A549 (cell line): ENCODE data around the gene TMED7. TPM values are rescaled to one million over a fixed set of nuclear protein-coding genes. Genes with fewer than 3 reads are reported as not detected.

Experiments
- ATAC-seq, 2 experiments: fragments of 200-7000 bp in 1 of 2; fragments of >200 bp in 1 of 2; cut with Nextera tagmentation in 1 of 2; cut with Tn5 transposase in 1 of 2; 3 replicates each; pipeline versions ENCODE4 v1.8.0 to v1.9.1; 2018 to 2020; ENCODE audit warnings: mild to moderate bottlenecking in 1 of 2, moderate library complexity in 1 of 2
- CTCF ChIA-PET: fragments of 300-600 bp; sonication (Branson Sonifier 250); formaldehyde crosslinking; extraction: SDS; loops from one replicate; lab custom pipeline; 2021; ENCODE audit warnings: antibody characterized with exemption, inconsistent platforms; lab: Yijun Ruan, JAX
- POLR2A ChIA-PET: fragments of 350-600 bp; formaldehyde crosslinking; extraction: SDS; loops from one replicate; lab custom pipeline; 2021; ENCODE audit warnings: antibody characterized with exemption, inconsistent platforms; lab: Yijun Ruan, JAX
- DNase-seq, 2 experiments: peaks; one replicate each; pipeline versions ENCODE4 v3.0.0 to v3.0.0-alpha.2; 2011 to 2016; ENCODE audit warnings: low read depth in 1 of 2, low spot score in 1 of 2
- FAIRE-seq: peaks from 2 replicates; lab custom pipeline; 2011; peaks lifted over from hg19 to GRCh38; lab: Jason Lieb, UNC
- H3K27ac ChIP-seq, 2 experiments: fragments of >200 bp; sonication (Bioruptor Twin); formaldehyde crosslinking; 3 replicates each; pipeline ENCODE4 v1.5.1; 2016 to 2017
- H3K4me1 ChIP-seq: fragments of >200 bp; sonication (Bioruptor Twin); formaldehyde crosslinking; 3 replicates; pipeline ENCODE4 v1.6.1; 2016
- H3K4me2 ChIP-seq: fragments of >200 bp; sonication (Bioruptor Twin); formaldehyde crosslinking; 3 replicates; pipeline ENCODE4 v1.6.1; 2016
- H3K4me3 ChIP-seq: fragments of >200 bp; sonication (Bioruptor Twin); formaldehyde crosslinking; 3 replicates; pipeline ENCODE4 v1.5.1; 2016
- H3K9me3 ChIP-seq: fragments of >200 bp; sonication (Bioruptor Twin); formaldehyde crosslinking; 3 replicates; pipeline ENCODE4 v1.6.1; 2016
- CEBPB ChIP-seq, 2 experiments: fragments of >200 bp in 1 of 2; sonication (Bioruptor Twin) in 1 of 2; formaldehyde crosslinking in 1 of 2; IDR thresholded peaks; 2 replicates each; pipeline ENCODE4 v1.6.1; 2012 to 2016
- CHD4 ChIP-seq: fragments of 200-600 bp; sonication (generic); IDR thresholded peaks from 2 replicates; pipeline ENCODE4 v1.6.1; 2016; ENCODE audit warnings: antibody characterized with exemption, mild to moderate bottlenecking, borderline replicate concordance
- EHF ChIP-seq: fragments of 250-450 bp; sonication (Bioruptor Pico); IDR thresholded peaks from 2 replicates; pipeline ENCODE4 v1.5.0; 2020; ENCODE audit warnings: mild to moderate bottlenecking
- EP300 ChIP-seq, 2 experiments: fragments of >200 bp; sonication (Bioruptor Twin); formaldehyde crosslinking; IDR thresholded peaks; 2 replicates in 1 of 2; 3 replicates in 1 of 2; pipeline ENCODE4 v1.6.1; 2016 to 2017
- FOSL2 ChIP-seq, 2 experiments: fragments of 450-650 bp in 1 of 2; fragments of >200 bp in 1 of 2; sonication (Bioruptor Twin) in 1 of 2; formaldehyde crosslinking; IDR thresholded peaks; 2 replicates each; pipeline versions ENCODE4 v1.5.0 to v1.6.1; 2016 to 2020; ENCODE audit warnings: mild to moderate bottlenecking in 1 of 2, moderate library complexity in 1 of 2
- FOXS1 ChIP-seq: fragments of 250-450 bp; sonication (Bioruptor Pico); IDR thresholded peaks from 2 replicates; pipeline ENCODE4 v1.5.0; 2020; ENCODE audit warnings: mild to moderate bottlenecking, moderate library complexity
- HEYL ChIP-seq: fragments of 250-450 bp; sonication (Bioruptor Pico); IDR thresholded peaks from 2 replicates; pipeline ENCODE4 v1.8.0; 2021; ENCODE audit warnings: mild to moderate bottlenecking, moderate library complexity
- KDM5A ChIP-seq: fragments of 200-600 bp; sonication (generic); IDR thresholded peaks from 2 replicates; pipeline ENCODE4 v1.6.1; 2016; ENCODE audit warnings: antibody characterized with exemption, mild to moderate bottlenecking
- MAFK ChIP-seq: fragments of 450-650 bp; IDR thresholded peaks from 2 replicates; pipeline ENCODE4 v1.6.1; 2014; ENCODE audit not compliant: partially characterized antibody
- MYC ChIP-seq: IDR thresholded peaks from 2 replicates; pipeline ENCODE4 v1.6.1; 2012; ENCODE audit warnings: mild to moderate bottlenecking, inconsistent platforms, low read length, improper control_type of control experiment, borderline replicate concordance
- NPAS2 ChIP-seq: fragments of 250-450 bp; sonication (Bioruptor Pico); IDR thresholded peaks from 2 replicates; pipeline ENCODE4 v1.8.0; 2022; ENCODE audit warnings: mild to moderate bottlenecking, moderate library complexity, borderline replicate concordance
- PHF8 ChIP-seq: fragments of 200-600 bp; sonication (generic); IDR thresholded peaks from 2 replicates; pipeline ENCODE4 v1.6.1; 2016; ENCODE audit warnings: low read depth, mild to moderate bottlenecking, antibody characterized with exemption, moderate library complexity, borderline replicate concordance
- POLR2A ChIP-seq: IDR thresholded peaks from 2 replicates; pipeline ENCODE4 v1.6.1; 2012; ENCODE audit warnings: mild to moderate bottlenecking, low read length
- POLR2AphosphoS2 ChIP-seq: conservative IDR thresholded peaks from 2 replicates; pipeline ENCODE4 v1.6.1; 2012; ENCODE audit warnings: low read length, improper control_type of control experiment, inconsistent platforms
- RAD21 ChIP-seq, 2 experiments: fragments of >200 bp in 1 of 2; sonication (Bioruptor Twin) in 1 of 2; formaldehyde crosslinking in 1 of 2; IDR thresholded peaks in 1 of 2; conservative IDR thresholded peaks in 1 of 2; 2 replicates in 1 of 2; 3 replicates in 1 of 2; pipeline ENCODE4 v1.6.1; 2012 to 2018; ENCODE audit warnings: inconsistent platforms in 1 of 2
- RNF2 ChIP-seq: fragments of 200-600 bp; sonication (generic); IDR thresholded peaks from 2 replicates; pipeline ENCODE4 v1.6.1; 2016; ENCODE audit warnings: low read depth, mild to moderate bottlenecking, antibody characterized with exemption, moderate library complexity, borderline replicate concordance
- SREBF2 ChIP-seq: fragments of 450-650 bp; IDR thresholded peaks from 2 replicates; pipeline ENCODE4 v1.6.1; 2014; ENCODE audit warnings: mild to moderate bottlenecking, moderate library complexity
- ZNF302 ChIP-seq: fragments of 250-450 bp; sonication (Bioruptor Pico); IDR thresholded peaks from 2 replicates; pipeline ENCODE4 v1.9.0; 2021; ENCODE audit warnings: inconsistent platforms, mild to moderate bottlenecking, moderate library complexity
- WGBS: methylation state at CpG from one replicate; pipeline ENCODE4 v1.1.6; 2017; ENCODE audit errors: missing lambda C conversion rate; 5-methylcytosine and 5-hydroxymethylcytosine counted together
- polyA plus RNA-seq, 4 experiments: library from polyadenylated mRNA; depleted of rRNA in 3 of 4; stranded (reverse); fragments of >200 nt; fragmentation: RNase III in 1 of 4; extraction: RNeasy Plus Mini Kit Qiagen cat#74134 plus additional on column Dnase treatment in 1 of 4; gene quantifications; 2 replicates in 3 of 4; 3 replicates in 1 of 4; pipeline ENCODE4 v1.2.3, GENCODE V29; 2011 to 2017
- TF ChIP-seq, protein P1 (sequence below): fragments of 200-600 bp; sonication (generic); IDR thresholded peaks from 2 replicates; pipeline ENCODE4 v1.6.1; 2016; ENCODE audit warnings: antibody characterized with exemption, mild to moderate bottlenecking, moderate library complexity
- TF ChIP-seq, protein P2 (sequence below): IDR thresholded peaks from 2 replicates; pipeline ENCODE4 v1.6.1; 2012; ENCODE audit warnings: low read depth, borderline replicate concordance

TMED7 gene
- polyA plus RNA-seq, 2 of the 4 experiments (the other 2 are of a cell fraction) = 60.6 to 99.1 TPM

DNA sequence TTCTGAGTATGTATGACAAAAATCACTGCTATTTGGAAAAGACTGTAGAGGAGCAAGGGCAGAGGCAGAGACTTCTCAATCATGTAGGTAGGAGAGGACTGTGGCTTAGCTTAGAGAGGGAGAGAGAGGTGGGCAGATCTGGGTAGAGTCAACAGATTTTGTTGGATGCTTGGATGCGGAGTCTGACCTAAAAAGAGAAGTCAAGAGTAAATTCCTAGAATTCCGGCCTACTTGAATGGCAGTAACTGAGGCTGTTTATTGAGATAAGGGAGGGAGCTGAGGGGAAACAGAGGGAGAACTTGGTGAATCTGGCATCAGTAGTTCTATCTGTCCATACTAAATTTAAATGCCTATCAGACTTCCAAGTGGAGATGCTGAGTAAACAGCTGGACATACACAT, 25.9 kb downstream of the TMED7 start:
- DNase-seq = no peak
- no peak for FAIRE-seq
- 94% methylated on average over 2 of the region's 2 CpGs for WGBS
- ChIA-PET POLR2A (no interaction called here), CTCF (no interaction called here)
- no peak overlapping the region for H3K4me3 ChIP-seq
- no peak for TF ChIP-seq ZNF302
- TF ChIP-seq, protein P1, sequence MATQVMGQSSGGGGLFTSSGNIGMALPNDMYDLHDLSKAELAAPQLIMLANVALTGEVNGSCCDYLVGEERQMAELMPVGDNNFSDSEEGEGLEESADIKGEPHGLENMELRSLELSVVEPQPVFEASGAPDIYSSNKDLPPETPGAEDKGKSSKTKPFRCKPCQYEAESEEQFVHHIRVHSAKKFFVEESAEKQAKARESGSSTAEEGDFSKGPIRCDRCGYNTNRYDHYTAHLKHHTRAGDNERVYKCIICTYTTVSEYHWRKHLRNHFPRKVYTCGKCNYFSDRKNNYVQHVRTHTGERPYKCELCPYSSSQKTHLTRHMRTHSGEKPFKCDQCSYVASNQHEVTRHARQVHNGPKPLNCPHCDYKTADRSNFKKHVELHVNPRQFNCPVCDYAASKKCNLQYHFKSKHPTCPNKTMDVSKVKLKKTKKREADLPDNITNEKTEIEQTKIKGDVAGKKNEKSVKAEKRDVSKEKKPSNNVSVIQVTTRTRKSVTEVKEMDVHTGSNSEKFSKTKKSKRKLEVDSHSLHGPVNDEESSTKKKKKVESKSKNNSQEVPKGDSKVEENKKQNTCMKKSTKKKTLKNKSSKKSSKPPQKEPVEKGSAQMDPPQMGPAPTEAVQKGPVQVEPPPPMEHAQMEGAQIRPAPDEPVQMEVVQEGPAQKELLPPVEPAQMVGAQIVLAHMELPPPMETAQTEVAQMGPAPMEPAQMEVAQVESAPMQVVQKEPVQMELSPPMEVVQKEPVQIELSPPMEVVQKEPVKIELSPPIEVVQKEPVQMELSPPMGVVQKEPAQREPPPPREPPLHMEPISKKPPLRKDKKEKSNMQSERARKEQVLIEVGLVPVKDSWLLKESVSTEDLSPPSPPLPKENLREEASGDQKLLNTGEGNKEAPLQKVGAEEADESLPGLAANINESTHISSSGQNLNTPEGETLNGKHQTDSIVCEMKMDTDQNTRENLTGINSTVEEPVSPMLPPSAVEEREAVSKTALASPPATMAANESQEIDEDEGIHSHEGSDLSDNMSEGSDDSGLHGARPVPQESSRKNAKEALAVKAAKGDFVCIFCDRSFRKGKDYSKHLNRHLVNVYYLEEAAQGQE = no peak
- TF ChIP-seq, all 56 proteins: peak for 0
- H3K27ac ChIP-seq = no peak overlapping the region
- peaks cover 15% of the 10 kb centered on the region; the same call in 1 of the 3 replicates for H3K4me1 ChIP-seq
- H3K9me3 ChIP-seq = no peaks in the 10 kb centered on the region
- no peak overlapping the region for H3K4me2 ChIP-seq
- ATAC-seq = no peak

DNA sequence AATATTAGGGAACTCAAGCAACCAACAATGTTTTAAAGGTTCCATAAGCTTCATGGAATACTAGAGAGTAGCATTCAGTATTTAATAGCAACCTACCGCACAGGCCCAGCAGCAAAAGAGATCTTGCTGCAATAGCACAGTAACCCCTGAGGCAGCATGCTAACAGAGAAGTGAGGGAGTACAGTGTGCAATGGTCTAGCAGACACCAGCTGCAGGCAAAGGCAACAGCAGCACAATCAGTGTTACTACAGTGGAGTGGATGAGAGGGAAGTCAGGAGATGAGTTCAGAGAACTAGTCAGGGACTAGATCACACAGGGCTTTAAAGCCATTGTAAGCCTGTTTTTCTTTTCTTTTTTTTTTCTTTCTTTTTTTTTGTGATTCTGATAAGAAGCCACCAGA, 26.3 kb downstream of the TMED7 start:
- no peaks in the 10 kb centered on the region for H3K9me3 ChIP-seq
- ChIA-PET POLR2A (no interaction called here), CTCF (interaction anchor here (1.3 kb wide), 1 partner anchor 10 kb away, joined by 5 read pairs; no protein-coding TSS in a partner anchor)
- ATAC-seq = no peak
- no peak overlapping the region for H3K4me3 ChIP-seq
- no peak for TF ChIP-seq RNF2
- TF ChIP-seq MYC = no peak
- TF ChIP-seq EHF = no peak
- no peak for TF ChIP-seq FOXS1 (CRISPR knock-in tag)
- no peak for TF ChIP-seq EP300 (IDR thresholded peaks at IDR 0.05)
- no peak for TF ChIP-seq CEBPB (IDR thresholded peaks at IDR 0.05)
- no peak for TF ChIP-seq CHD4
- TF ChIP-seq, protein P1 = no peak
- TF ChIP-seq RAD21 (conservative IDR thresholded peaks at IDR 0.05 in 1 of 2, IDR thresholded peaks at IDR 0.05 in 1 of 2) = no peak
- no peak for TF ChIP-seq POLR2A
- TF ChIP-seq PHF8 = no peak
- no peak for TF ChIP-seq MAFK
- TF ChIP-seq POLR2AphosphoS2 = no peak
- TF ChIP-seq FOSL2 (IDR thresholded peaks at IDR 0.05) = no peak
- TF ChIP-seq FOSL2 (CRISPR knock-in tag; IDR thresholded peaks at IDR 0.05) = no peak
- no peak for TF ChIP-seq SREBF2
- no peak for TF ChIP-seq NPAS2 (CRISPR knock-in tag)
- TF ChIP-seq, protein P2, sequence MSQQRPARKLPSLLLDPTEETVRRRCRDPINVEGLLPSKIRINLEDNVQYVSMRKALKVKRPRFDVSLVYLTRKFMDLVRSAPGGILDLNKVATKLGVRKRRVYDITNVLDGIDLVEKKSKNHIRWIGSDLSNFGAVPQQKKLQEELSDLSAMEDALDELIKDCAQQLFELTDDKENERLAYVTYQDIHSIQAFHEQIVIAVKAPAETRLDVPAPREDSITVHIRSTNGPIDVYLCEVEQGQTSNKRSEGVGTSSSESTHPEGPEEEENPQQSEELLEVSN = no peak
- no peak for TF ChIP-seq KDM5A
- no peak for TF ChIP-seq HEYL
- FAIRE-seq = no peak
- no peak overlapping the region for H3K4me2 ChIP-seq
- WGBS = 96% methylated on average over 1 of the region's 1 CpG
- no peak for DNase-seq
- peaks cover 15% of the 10 kb centered on the region; the same call in 1 of the 3 replicates for H3K4me1 ChIP-seq
- no peak overlapping the region for H3K27ac ChIP-seq
